Measurements from ENCODE around the gene TBC1D16.
A peak's percentile ranks its signal among the peaks of the same experiment; 100 is the strongest.
"Not testable (repeated sequence)": the region's sequence is repeated elsewhere in the genome, so short reads cannot be mapped to it uniquely, and the experiment has no call there.

The TBC1D16 gene

GRCh38 chr17:80005360-80006338, 30.0 kb downstream of the TBC1D16 start:
- peak; percentile 93 for DNase-seq (ENCODE audit: low spot score)

- DNase-seq (ENCODE audit: low spot score), result no peak
These were observed 31.7 kb downstream of the TBC1D16 start for GRCh38 chr17:80003969-80004368.

- no peak for DNase-seq (ENCODE audit: low spot score)
These were observed 32.8 kb downstream of the TBC1D16 start for GRCh38 chr17:80002690-80003490.

GRCh38 chr17:80002070-80002641, 33.5 kb downstream of the TBC1D16 start:
- DNase-seq (ENCODE audit: low spot score), result no peak

GRCh38 chr17:80000981-80001775, 34.5 kb downstream of the TBC1D16 start:
- DNase-seq (ENCODE audit: low spot score), result peak; percentile 86

GRCh38 chr17:80000136-80000535, 35.5 kb downstream of the TBC1D16 start:
- DNase-seq (ENCODE audit: low spot score), result no peak

- no peak for DNase-seq (ENCODE audit: low spot score)
These were observed 38.5 kb downstream of the TBC1D16 start for GRCh38 chr17:79997011-79997660.

GRCh38 chr17:79996291-79996690, 39.4 kb downstream of the TBC1D16 start:
- DNase-seq (ENCODE audit: low spot score), result no peak

- DNase-seq (ENCODE audit: low spot score), result no peak
These were observed 40.0 kb downstream of the TBC1D16 start for GRCh38 chr17:79995696-79996095.

GRCh38 chr17:79994602-79995001, 41.1 kb downstream of the TBC1D16 start:
- DNase-seq (ENCODE audit: low spot score), result no peak

- DNase-seq (ENCODE audit: low spot score), result not testable (repeated sequence)
These were observed 41.5 kb downstream of the TBC1D16 start for GRCh38 chr17:79994228-79994569.

- DNase-seq (ENCODE audit: low spot score), result no peak
These were observed 42.1 kb downstream of the TBC1D16 start for GRCh38 chr17:79993390-79994227.

GRCh38 chr17:79992649-79993389, 42.9 kb downstream of the TBC1D16 start:
- no peak for DNase-seq (ENCODE audit: low spot score)

GRCh38 chr17:79991924-79992648, 43.6 kb downstream of the TBC1D16 start:
- no peak for DNase-seq (ENCODE audit: low spot score)

GRCh38 chr17:79991140-79991923, 44.3 kb downstream of the TBC1D16 start:
- DNase-seq (ENCODE audit: low spot score), result peak; percentile 99

- DNase-seq (ENCODE audit: low spot score), result no peak
These were observed 45.0 kb downstream of the TBC1D16 start for GRCh38 chr17:79990704-79991103.

- DNase-seq (ENCODE audit: low spot score), result no peak
These were observed 45.5 kb downstream of the TBC1D16 start for GRCh38 chr17:79990051-79990592.
